ENCODE data around the gene UTF1. TPM values are rescaled to one million over a fixed set of nuclear protein-coding genes. Genes with fewer than 3 reads are reported as not detected.

UTF1 gene
- total RNA-seq, 4 donors from 2014 or later: not detected

- no peak for TF ChIP-seq CTCF (IDR thresholded peaks at IDR 0.05; ENCODE audit: low read depth)
Measured at GRCh38 chr10:133217800-133218589, 12.0 kb upstream of the UTF1 start.

- no peak for TF ChIP-seq CTCF (IDR thresholded peaks at IDR 0.05; ENCODE audit: low read depth)
Measured at GRCh38 chr10:133218891-133219290, 11.1 kb upstream of the UTF1 start.

- no peak for TF ChIP-seq CTCF (IDR thresholded peaks at IDR 0.05; ENCODE audit: low read depth)
Measured at GRCh38 chr10:133219782-133220181, 10.2 kb upstream of the UTF1 start.

DNA sequence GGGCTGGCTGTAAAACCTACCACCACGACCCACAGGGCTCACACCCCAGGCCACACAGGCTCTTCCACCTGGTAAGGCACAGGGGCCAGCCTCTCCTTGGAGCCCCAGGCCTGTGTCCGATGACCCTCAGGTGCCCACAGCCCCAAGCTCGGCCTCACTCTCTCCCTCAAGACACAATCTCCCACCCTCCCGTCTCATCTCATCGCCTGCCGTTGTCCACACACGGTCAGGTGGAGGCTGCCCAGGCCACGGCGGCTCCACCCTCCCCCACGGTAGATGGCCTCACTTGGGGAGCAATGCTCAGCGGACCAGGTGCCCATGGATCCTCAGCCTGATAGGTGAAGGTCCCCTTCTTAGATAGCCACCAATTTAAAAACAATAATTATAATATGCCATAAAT, 8.7 kb upstream of the UTF1 start:
- TF ChIP-seq CTCF (IDR thresholded peaks at IDR 0.05; ENCODE audit: low read depth): no peak

DNA sequence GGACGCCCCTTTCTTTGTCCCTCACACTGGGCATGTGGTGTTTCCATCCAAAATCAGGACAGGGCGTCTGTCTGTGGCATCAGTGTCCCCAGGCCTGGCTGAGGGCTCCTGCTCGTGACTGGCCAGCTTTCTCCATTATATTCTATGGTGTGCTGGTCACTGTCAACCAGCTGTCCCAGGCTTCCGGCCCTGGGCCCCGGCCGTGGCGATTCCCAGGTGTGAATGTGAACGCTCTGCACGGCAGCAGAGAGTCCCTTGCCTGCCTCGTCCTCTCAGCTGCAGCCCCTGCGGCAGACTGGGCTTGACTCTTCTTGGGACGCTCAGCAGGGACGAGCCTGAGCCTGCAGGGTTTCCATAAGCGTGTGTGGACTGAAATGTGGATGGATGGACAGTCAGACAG, 5.9 kb upstream of the UTF1 start:
- TF ChIP-seq CTCF (IDR thresholded peaks at IDR 0.05; ENCODE audit: low read depth): no peak

- no peak for TF ChIP-seq CTCF (IDR thresholded peaks at IDR 0.05; ENCODE audit: low read depth)
Measured at GRCh38 chr10:133224756-133225372, 5.2 kb upstream of the UTF1 start.

- no peak for TF ChIP-seq CTCF (IDR thresholded peaks at IDR 0.05; ENCODE audit: low read depth)
Measured at GRCh38 chr10:133225707-133226191, 4.3 kb upstream of the UTF1 start.
